Mesendoderm (in vitro differentiated cells): ENCODE results near the gene SYTL3.

ENCODE experiments used
- DNase-seq: peaks from one replicate; pipeline ENCODE4 v3.0.0; 2013
- H2AK5ac ChIP-seq: 2 replicates; pipeline ENCODE4 v1.6.1; 2013; ENCODE audit warnings: low read length, inconsistent platforms
- H2BK120ac ChIP-seq: 2 replicates; pipeline ENCODE4 v1.6.1; 2013; ENCODE audit warnings: low read depth, mild to moderate bottlenecking, low read length, moderate library complexity, mixed read lengths
- H2BK15ac ChIP-seq: replicated peaks from 2 replicates; pipeline ENCODE4 v1.6.1; 2013; ENCODE audit warnings: low read depth, mild to moderate bottlenecking, moderate library complexity
- H2BK5ac ChIP-seq: 2 replicates; pipeline ENCODE4 v1.6.1; 2013; ENCODE audit warnings: low read length, inconsistent platforms
- H3K18ac ChIP-seq: 2 replicates; pipeline ENCODE4 v1.6.1; 2013; ENCODE audit warnings: mild to moderate bottlenecking, low read length, mixed read lengths
- H3K23ac ChIP-seq: one replicate; pipeline ENCODE4 v1.6.1; 2013; ENCODE audit warnings: low read length
- H3K27ac ChIP-seq: 2 replicates; pipeline ENCODE4 v1.5.1; 2013; ENCODE audit warnings: low read depth, mild to moderate bottlenecking, inconsistent platforms, low read length, moderate library complexity
- H3K27me3 ChIP-seq: 2 replicates; pipeline ENCODE4 v1.6.1; 2013; ENCODE audit warnings: low read length, control low read depth, mild to moderate bottlenecking, inconsistent platforms; ENCODE audit not compliant: insufficient read depth, poor library complexity
- H3K36me3 ChIP-seq: 2 replicates; pipeline ENCODE4 v1.6.1; 2013; ENCODE audit warnings: low read length, inconsistent platforms; ENCODE audit not compliant: control insufficient read depth, insufficient read depth
- H3K4ac ChIP-seq: one replicate; pipeline ENCODE4 v1.6.1; 2013; ENCODE audit warnings: low read depth, mild to moderate bottlenecking, low read length, moderate library complexity
- H3K4me1 ChIP-seq: 2 replicates; pipeline ENCODE4 v1.6.1; 2013; ENCODE audit warnings: low read depth, low read length, inconsistent platforms; ENCODE audit not compliant: control insufficient read depth
- H3K4me2 ChIP-seq: 2 replicates; pipeline ENCODE4 v1.6.1; 2013; ENCODE audit warnings: low read length
- H3K4me3 ChIP-seq: 2 replicates; pipeline ENCODE4 v1.5.1; 2013; ENCODE audit warnings: mild to moderate bottlenecking, low read length
- H3K56ac ChIP-seq: one replicate; pipeline ENCODE4 v1.6.1; 2013; ENCODE audit warnings: low read length
- H3K79me1 ChIP-seq: 2 replicates; pipeline ENCODE4 v1.6.1; 2013; ENCODE audit warnings: low read length, inconsistent platforms
- H3K79me2 ChIP-seq: 2 replicates; pipeline ENCODE4 v1.6.1; 2013; ENCODE audit warnings: mild to moderate bottlenecking, low read length; ENCODE audit not compliant: control insufficient read depth, insufficient read depth
- H3K9ac ChIP-seq: 2 replicates; pipeline ENCODE4 v1.6.1; 2013; ENCODE audit warnings: low read length, inconsistent platforms
- H4K5ac ChIP-seq: one replicate; pipeline ENCODE4 v1.6.1; 2013; ENCODE audit warnings: low read length
- H4K8ac ChIP-seq: one replicate; pipeline ENCODE4 v1.6.1; 2013; ENCODE audit warnings: low read depth, mild to moderate bottlenecking, control low read depth, low read length, moderate library complexity
- WGBS: extraction: QIAGEN DNeasy Blood & Tissue Kit; methylation state at CpG from one replicate; pipeline ENCODE4 v1.1.7; 2013; ENCODE audit warnings: low lambda C conversion rate, missing lambda C conversion rate; ENCODE audit not compliant: insufficient coverage; ENCODE audit errors: extremely low coverage; 5-methylcytosine and 5-hydroxymethylcytosine counted together

SYTL3 gene

DNA sequence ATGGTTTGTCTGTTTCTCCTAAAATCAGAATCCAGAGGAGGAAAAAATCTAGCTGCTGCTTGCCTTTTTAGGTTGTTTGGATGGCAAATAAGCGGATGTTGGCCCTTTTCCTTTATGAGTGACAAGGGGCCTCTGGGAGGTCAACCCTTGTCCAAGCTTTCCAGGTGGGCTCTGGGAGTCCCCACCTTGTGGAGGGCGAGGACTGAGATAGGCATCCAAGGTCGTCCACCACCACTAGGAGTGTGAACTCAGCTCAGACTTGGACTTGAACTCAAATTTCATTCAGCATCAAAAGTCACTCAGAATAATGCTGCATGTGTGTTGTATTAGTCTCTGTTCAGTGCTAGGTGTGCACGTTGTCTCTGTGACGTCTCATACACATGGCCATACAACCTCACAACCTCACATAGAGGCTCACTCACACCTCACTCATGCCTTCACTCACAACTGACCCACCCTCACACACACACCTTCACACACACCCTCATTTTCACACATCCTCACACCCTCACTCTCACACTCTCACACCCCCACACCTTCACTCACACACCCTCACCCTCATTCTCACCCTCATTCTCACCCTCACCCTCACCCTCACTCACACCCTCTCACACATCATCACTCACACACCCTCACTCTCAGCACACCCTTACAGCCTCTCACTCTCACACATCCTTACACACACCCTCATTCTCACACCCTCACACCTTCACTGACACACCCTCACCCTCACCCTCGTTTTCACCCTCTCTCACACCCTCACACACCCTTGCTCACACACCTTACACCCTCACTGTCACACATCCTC lies 23.3 kb upstream of the SYTL3 start:
- Histone ChIP-seq H3K4ac (no peak overlapping the region), H3K23ac (no peak overlapping the region), H3K4me2 (no peak overlapping the region), H3K27me3 (no peaks in the 10 kb centered on the region), H2BK120ac (no peak overlapping the region), H3K18ac (no peak overlapping the region), H3K4me3 (no peak overlapping the region), H3K9ac (no peak overlapping the region), H3K56ac (no peak overlapping the region), H2AK5ac (no peak overlapping the region), H2BK15ac (no peak overlapping the region), H2BK5ac (no peak overlapping the region), H3K79me1 (peaks cover 1% of the 10 kb centered on the region), H3K27ac (no peak overlapping the region), H3K4me1 (no peaks in the 10 kb centered on the region), H3K79me2 (no peaks in the 10 kb centered on the region), H4K5ac (no peak overlapping the region), H4K8ac (no peak overlapping the region), H3K36me3 (peaks cover 8% of the 10 kb centered on the region)
- WGBS, result 100% methylated on average over 1 of the region's 6 CpGs
- no peak for DNase-seq

DNA sequence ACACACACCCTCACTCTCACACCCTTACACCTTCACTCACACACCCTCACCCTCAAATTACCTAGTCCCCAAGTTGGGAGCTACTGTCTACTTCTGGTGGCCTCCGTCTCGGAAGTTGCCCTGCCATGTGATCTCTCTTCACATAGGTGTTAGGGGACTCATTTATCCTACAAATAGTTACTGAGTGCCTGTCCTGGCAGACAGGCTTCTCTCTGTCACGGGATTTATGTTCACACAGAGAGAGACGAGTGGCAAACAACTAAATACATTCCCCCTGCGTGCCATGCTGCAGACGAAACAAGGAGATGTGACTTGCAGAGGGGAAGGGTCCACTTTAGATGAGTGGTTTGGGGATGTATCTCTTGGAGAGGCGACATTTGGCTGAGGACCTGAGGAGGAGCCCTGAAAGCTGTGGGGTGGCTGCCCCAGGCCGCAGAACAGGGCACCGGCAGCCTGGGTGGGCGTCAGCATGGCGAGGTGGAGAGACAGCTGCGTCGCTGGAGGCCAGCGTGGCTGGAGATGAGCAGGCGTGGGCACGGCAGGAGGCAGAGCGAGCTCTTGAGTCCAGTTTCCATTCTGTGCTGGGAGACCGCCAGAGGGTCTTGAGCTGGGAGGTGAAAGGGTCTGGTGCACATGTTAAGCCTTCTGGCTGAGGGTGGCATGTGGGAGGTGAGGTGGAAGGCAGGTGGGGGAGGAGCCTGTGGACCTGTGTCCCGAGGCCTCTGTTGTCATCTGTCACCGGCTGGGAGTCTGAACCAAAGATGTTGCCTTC lies 22.5 kb upstream of the SYTL3 start:
- Histone ChIP-seq H3K27me3 (no peaks in the 10 kb centered on the region), H3K79me2 (no peaks in the 10 kb centered on the region), H3K4me1 (no peaks in the 10 kb centered on the region), H2BK5ac (no peak overlapping the region), H2BK120ac (no peak overlapping the region), H3K36me3 (peaks cover 6% of the 10 kb centered on the region), H3K56ac (no peak overlapping the region), H4K8ac (no peak overlapping the region), H3K4ac (no peak overlapping the region), H3K79me1 (peaks cover 1% of the 10 kb centered on the region), H3K18ac (no peak overlapping the region), H3K27ac (no peak overlapping the region), H2AK5ac (no peak overlapping the region), H3K4me2 (no peak overlapping the region), H2BK15ac (no peak overlapping the region), H4K5ac (no peak overlapping the region), H3K4me3 (no peak overlapping the region), H3K9ac (no peak overlapping the region), H3K23ac (no peak overlapping the region)
- no peak for DNase-seq
- WGBS, result no CpG with 5 or more reads among the region's 20 CpGs

DNA sequence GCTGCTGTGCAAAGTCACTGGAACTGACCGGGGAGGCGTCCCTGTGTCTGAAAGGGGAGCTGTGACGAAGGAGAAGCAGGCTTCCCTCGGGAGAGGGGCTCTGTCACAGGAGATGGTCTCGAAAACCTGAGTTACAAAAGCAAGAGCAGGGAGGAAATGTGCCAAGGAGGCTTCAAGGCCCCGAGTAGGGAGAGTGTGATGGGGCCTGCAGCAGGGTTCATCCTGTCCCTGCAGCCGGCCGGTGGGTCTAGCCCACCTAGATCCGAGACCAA lies 22.0 kb upstream of the SYTL3 start:
- Histone ChIP-seq H3K79me2 (no peaks in the 10 kb centered on the region), H4K8ac (no peak overlapping the region), H2BK15ac (no peak overlapping the region), H3K23ac (no peak overlapping the region), H3K4ac (no peak overlapping the region), H3K27me3 (no peaks in the 10 kb centered on the region), H3K79me1 (peaks cover 1% of the 10 kb centered on the region), H3K4me1 (no peaks in the 10 kb centered on the region), H3K9ac (no peak overlapping the region), H4K5ac (no peak overlapping the region), H3K56ac (no peak overlapping the region), H3K36me3 (peaks cover 5% of the 10 kb centered on the region), H3K18ac (no peak overlapping the region), H2AK5ac (no peak overlapping the region), H2BK5ac (no peak overlapping the region), H3K27ac (no peak overlapping the region), H3K4me2 (no peak overlapping the region), H2BK120ac (no peak overlapping the region), H3K4me3 (no peak overlapping the region)
- DNase-seq, result no peak
- no CpG with 5 or more reads among the region's 9 CpGs for WGBS

DNA sequence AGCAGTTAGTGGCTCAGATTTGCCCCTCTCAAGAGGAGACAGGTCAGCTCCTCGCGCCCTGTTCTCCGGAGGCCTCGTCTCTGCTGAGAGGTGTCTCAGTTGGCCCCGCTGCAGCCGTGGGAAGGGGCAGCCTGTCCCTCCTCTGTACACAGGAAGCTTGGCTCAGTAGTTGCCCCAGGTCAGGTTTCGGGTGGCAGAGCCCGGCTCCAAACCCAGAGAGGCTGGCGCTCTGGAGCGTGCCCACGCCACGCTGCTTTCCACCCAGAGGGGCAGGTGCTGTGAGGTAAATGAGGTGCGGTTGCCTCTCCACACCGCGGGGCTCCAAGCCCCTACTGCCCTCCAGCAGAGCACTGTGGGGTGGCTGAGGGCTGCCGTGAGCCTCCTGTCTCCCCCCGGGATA lies 21.3 kb upstream of the SYTL3 start:
- no CpG with 5 or more reads among the region's 17 CpGs for WGBS
- peaks cover 1% of the 10 kb centered on the region for H3K79me1 ChIP-seq
- no peak overlapping the region for H2BK120ac ChIP-seq
- no peak overlapping the region for H3K4me3 ChIP-seq
- H3K4ac ChIP-seq, result no peak overlapping the region
- H2AK5ac ChIP-seq, result no peak overlapping the region
- no peak overlapping the region for H3K9ac ChIP-seq
- no peak overlapping the region for H3K23ac ChIP-seq
- H4K8ac ChIP-seq, result no peak overlapping the region
- H3K36me3 ChIP-seq, result peaks cover 5% of the 10 kb centered on the region
- H2BK15ac ChIP-seq, result no peak overlapping the region
- no peaks in the 10 kb centered on the region for H3K79me2 ChIP-seq
- H3K27ac ChIP-seq, result no peak overlapping the region
- H3K56ac ChIP-seq, result no peak overlapping the region
- H4K5ac ChIP-seq, result no peak overlapping the region
- H3K4me1 ChIP-seq, result no peaks in the 10 kb centered on the region
- H3K27me3 ChIP-seq, result no peaks in the 10 kb centered on the region
- no peak for DNase-seq
- no peak overlapping the region for H3K4me2 ChIP-seq
- H3K18ac ChIP-seq, result no peak overlapping the region
- no peak overlapping the region for H2BK5ac ChIP-seq

DNA sequence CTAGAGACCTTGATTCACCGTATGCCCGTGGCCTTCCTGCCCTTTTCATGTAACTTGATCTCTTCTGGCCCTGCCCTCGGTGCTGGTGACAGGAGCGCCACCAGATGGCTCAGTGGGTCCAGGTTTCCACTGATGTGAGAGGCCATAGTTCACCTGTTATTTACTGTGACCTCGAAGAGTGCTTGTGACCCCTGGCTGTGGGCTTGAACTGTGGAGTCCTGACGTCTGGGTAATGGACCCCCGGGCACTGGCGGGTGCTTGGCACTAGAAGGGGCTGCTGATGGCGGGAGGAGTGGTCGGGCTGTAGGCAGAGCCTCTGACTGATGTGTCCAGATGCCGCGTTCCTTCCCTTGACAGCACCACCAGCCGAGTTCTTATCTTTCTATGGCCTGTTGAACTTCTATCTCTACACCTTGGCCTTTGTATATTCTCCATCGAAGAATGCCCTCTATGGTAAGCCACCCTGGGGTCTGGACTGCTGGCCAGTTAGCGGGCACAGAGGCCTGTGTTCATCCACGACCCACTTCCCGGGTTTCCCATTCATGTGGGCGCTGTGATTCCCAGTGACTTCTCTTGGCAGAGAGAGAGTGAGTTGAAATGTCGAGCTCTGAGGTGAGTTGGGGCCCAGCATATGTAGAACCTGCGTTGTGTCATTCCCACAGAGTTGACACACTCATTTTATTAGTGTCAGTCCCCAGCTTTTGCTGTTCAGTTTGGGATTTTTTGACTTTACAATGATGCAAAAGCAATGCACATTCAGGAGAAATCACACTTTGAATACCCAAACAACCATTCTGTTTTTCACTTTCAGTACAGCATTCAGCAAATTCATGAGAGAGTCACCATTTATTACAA lies 20.3 kb upstream of the SYTL3 start:
- Histone ChIP-seq H3K4me3 (no peak overlapping the region), H3K27me3 (no peaks in the 10 kb centered on the region), H3K27ac (no peak overlapping the region), H2AK5ac (no peak overlapping the region), H3K36me3 (peaks cover 5% of the 10 kb centered on the region), H3K18ac (no peak overlapping the region), H3K79me2 (no peaks in the 10 kb centered on the region), H3K9ac (no peak overlapping the region), H3K23ac (no peak overlapping the region), H3K79me1 (peaks cover 1% of the 10 kb centered on the region), H3K4me2 (no peak overlapping the region), H3K4me1 (no peaks in the 10 kb centered on the region), H2BK15ac (no peak overlapping the region), H4K8ac (no peak overlapping the region), H2BK120ac (no peak overlapping the region), H3K56ac (no peak overlapping the region), H4K5ac (no peak overlapping the region), H2BK5ac (no peak overlapping the region), H3K4ac (no peak overlapping the region)
- no CpG with 5 or more reads among the region's 20 CpGs for WGBS
- DNase-seq, result peak; percentile 67
